Liver (tissue), 3 donors: Measurements from ENCODE around the gene KRT4.

Experiments used
- CTCF ChIP-seq: fragments of 150-350 bp; IDR thresholded peaks from 2 replicates; pipeline ENCODE4 v1.5.1; 2017; ENCODE audit warnings: improper control_type of control experiment, low read depth, low read length; ENCODE audit not compliant: missing input control
- EGR1 ChIP-seq, 2 donors: IDR thresholded peaks; 2 replicates each; pipeline ENCODE4 v1.6.1; 2016 to 2018; ENCODE audit warnings: antibody characterized with exemption in 2 of 2, low read depth in 2 of 2
- GABPA ChIP-seq, 2 donors: IDR thresholded peaks in 1 of 2; conservative IDR thresholded peaks in 1 of 2; 2 replicates each; pipeline ENCODE4 v1.6.1; 2016; ENCODE audit warnings: antibody characterized with exemption in 2 of 2, mild to moderate bottlenecking in 1 of 2, moderate library complexity in 1 of 2
- REST ChIP-seq: IDR thresholded peaks from 2 replicates; pipeline ENCODE4 v1.6.1; 2016; ENCODE audit warnings: antibody characterized with exemption, mild to moderate bottlenecking
- donor health status: healthy.
- donor health status: healthy.

- TF ChIP-seq EGR1 (IDR thresholded peaks at IDR 0.05; ENCODE audit: low read depth in 2 of 2) (no peak), CTCF (no peak), GABPA (IDR thresholded peaks at IDR 0.05 in 1 of 2, conservative IDR thresholded peaks at IDR 0.05 in 1 of 2) (no peak), REST (no peak)
Measured at GRCh38 chr12:52850681-52851080, 36.8 kb upstream of the KRT4 start.
